GM12878 (cell line): ENCODE data around the gene MAL. TPM values are rescaled to one million over a fixed set of nuclear protein-coding genes. Genes with fewer than 3 reads are reported as not detected.

Source experiments
- ATAC-seq: fragments of 200-7000 bp; cut with Tn5 transposase; 3 replicates; pipeline ENCODE4 v1.9.1; 2020; ENCODE audit warnings: mild to moderate bottlenecking, moderate library complexity
- BruUV-seq: library from RNA; stranded (reverse); fragments of 400-500 nt; replicated peaks from 2 replicates; lab custom pipeline; 2021; lab: Mats Ljungman, UMichigan
- CTCF ChIA-PET: fragments of 300-600 bp; sonication (Branson Sonifier 250); formaldehyde crosslinking; extraction: SDS; loops from one replicate; lab custom pipeline; 2021; ENCODE audit warnings: inconsistent platforms; lab: Yijun Ruan, JAX
- POLR2A ChIA-PET: fragments of 350-600 bp; formaldehyde crosslinking; extraction: SDS; loops from one replicate; lab custom pipeline; 2021; ENCODE audit warnings: inconsistent platforms; lab: Charles Lee
- RAD21 ChIA-PET: fragments of 300-600 bp; sonication (Branson Sonifier 250); formaldehyde crosslinking; loops from one replicate; lab custom pipeline; 2023; ENCODE audit warnings: antibody characterized with exemption; ENCODE audit not compliant: unreplicated experiment; lab: Charles Lee
- SMC1A ChIA-PET: fragments of 300-600 bp; sonication (Branson Sonifier 250); formaldehyde crosslinking; loops from one replicate; lab custom pipeline; 2023; ENCODE audit not compliant: unreplicated experiment, uncharacterized antibody; lab: Charles Lee
- DNase-seq: peaks from one replicate; pipeline ENCODE4 v3.0.0-alpha.2; 2011; ENCODE audit warnings: low read depth, low spot score
- FAIRE-seq: peaks from 3 replicates; lab custom pipeline; 2011; peaks lifted over from hg19 to GRCh38; lab: Jason Lieb, UNC
- H2AFZ ChIP-seq: 2 replicates; pipeline ENCODE4 v1.6.0; 2011; ENCODE audit warnings: low read depth, low read length, control low read depth; ENCODE audit not compliant: control insufficient read depth
- H3K27ac ChIP-seq: 2 replicates; pipeline ENCODE4 v1.5.1; 2011; ENCODE audit warnings: control low read depth; ENCODE audit not compliant: control insufficient read depth, insufficient read depth
- H3K27me3 ChIP-seq, 2 experiments: replicated peaks in 1 of 2; 2 replicates each; pipeline versions ENCODE4 v1.6.0 to v1.6.1; 2011; ENCODE audit warnings: low read length in 1 of 2; ENCODE audit not compliant: control insufficient read depth in 2 of 2, insufficient read depth in 2 of 2
- H3K36me3 ChIP-seq, 2 experiments: 2 replicates each; pipeline ENCODE4 v1.5.1; 2011; ENCODE audit warnings: low read length in 1 of 2; ENCODE audit not compliant: control insufficient read depth in 2 of 2, insufficient read depth in 2 of 2
- H3K4me1 ChIP-seq: 2 replicates; pipeline ENCODE4 v1.6.1; 2011; ENCODE audit warnings: mild to moderate bottlenecking, low read length, moderate library complexity, mixed read lengths; ENCODE audit not compliant: control insufficient read depth, insufficient read depth
- H3K4me2 ChIP-seq: 2 replicates; pipeline ENCODE4 v1.6.0; 2011; ENCODE audit warnings: control low read depth; ENCODE audit not compliant: control insufficient read depth, insufficient read depth
- H3K4me3 ChIP-seq: fragments of 200-600 bp; sonication (generic); 2 replicates; pipeline ENCODE4 v1.5.1; 2016
- H3K79me2 ChIP-seq: 2 replicates; pipeline ENCODE4 v1.6.0; 2011; ENCODE audit warnings: low read length; ENCODE audit not compliant: control insufficient read depth, insufficient read depth
- H3K9ac ChIP-seq: 2 replicates; pipeline ENCODE4 v1.8.0; 2011; ENCODE audit warnings: low read length, control low read depth, mixed read lengths; ENCODE audit not compliant: control insufficient read depth, insufficient read depth
- H3K9me3 ChIP-seq: replicated peaks from 3 replicates; pipeline ENCODE4 v1.5.1; 2011; ENCODE audit warnings: mild to moderate bottlenecking, low read length; ENCODE audit not compliant: control insufficient read depth, insufficient read depth
- H4K20me1 ChIP-seq: 2 replicates; pipeline ENCODE4 v1.6.0; 2011; ENCODE audit not compliant: control insufficient read depth, insufficient read depth
- CBX5 ChIP-seq: sonication (generic); IDR thresholded peaks from 2 replicates; pipeline ENCODE4 v1.6.1; 2016; ENCODE audit warnings: low read depth, moderate library complexity, mild to moderate bottlenecking, inconsistent platforms
- CHD4 ChIP-seq: fragments of 200-600 bp; sonication (generic); IDR thresholded peaks from 2 replicates; pipeline ENCODE4 v1.6.1; 2016; ENCODE audit warnings: mild to moderate bottlenecking
- CREM ChIP-seq: IDR thresholded peaks from 2 replicates; pipeline ENCODE4 v1.6.1; 2014; ENCODE audit warnings: antibody characterized with exemption, low read depth
- GABPA ChIP-seq: IDR thresholded peaks from 2 replicates; pipeline ENCODE4 v1.6.1; 2014; ENCODE audit warnings: antibody characterized with exemption, low read depth, mild to moderate bottlenecking, inconsistent platforms
- LARP7 ChIP-seq: fragments of 450-650 bp; IDR thresholded peaks from 2 replicates; pipeline ENCODE4 v1.6.1; 2017; ENCODE audit warnings: mild to moderate bottlenecking
- NFYB ChIP-seq: IDR thresholded peaks from 2 replicates; pipeline ENCODE4 v1.6.1; 2011; ENCODE audit warnings: low read depth, mild to moderate bottlenecking, low read length, improper control_type of control experiment, moderate library complexity; ENCODE audit not compliant: insufficient read depth
- NR2C2 ChIP-seq: IDR thresholded peaks from 2 replicates; pipeline ENCODE4 v1.6.1; 2011; ENCODE audit warnings: borderline replicate concordance, low read depth; ENCODE audit not compliant: control insufficient read depth, insufficient read length
- RAD21 ChIP-seq: IDR thresholded peaks from 2 replicates; pipeline ENCODE4 v1.6.1; 2011; ENCODE audit warnings: mild to moderate bottlenecking, low read depth, low read length, moderate library complexity; ENCODE audit not compliant: insufficient read depth
- RBBP5 ChIP-seq: fragments of 200-600 bp; sonication (generic); conservative IDR thresholded peaks from 2 replicates; pipeline ENCODE4 v1.6.1; 2016
- TARDBP ChIP-seq: IDR thresholded peaks from 2 replicates; pipeline ENCODE4 v1.6.1; 2016; ENCODE audit warnings: borderline replicate concordance
- YY1 ChIP-seq: IDR thresholded peaks from 2 replicates; pipeline ENCODE4 v1.6.1; 2011; ENCODE audit warnings: low read depth, mild to moderate bottlenecking, low read length
- ZSCAN29 ChIP-seq: fragments of 450-650 bp; IDR thresholded peaks from 2 replicates; pipeline ENCODE4 v1.6.1; 2017; ENCODE audit warnings: mild to moderate bottlenecking, moderate library complexity
- WGBS: methylation state at CpG from one replicate; pipeline ENCODE4 v1.1.6; 2016; ENCODE audit warnings: low lambda C conversion rate; ENCODE audit not compliant: insufficient replicate concordance, insufficient coverage; ENCODE audit errors: missing lambda C conversion rate; 5-methylcytosine and 5-hydroxymethylcytosine counted together
- in situ Hi-C: fragments of 300-500 bp; cut with MboI; formaldehyde crosslinking; loops from 9 replicates; pipeline ENCODE4 v1.14.3; 2018; ENCODE audit warnings: mixed read lengths
- intact Hi-C: fragments of 100-400 bp; cut with micrococcal nuclease; formaldehyde crosslinking; loops from one replicate; pipeline ENCODE4 v1.14.2; 2022; ENCODE audit not compliant: unreplicated experiment
- polyA plus RNA-seq, 11 experiments: library from polyadenylated mRNA; depleted of rRNA in 4 of 11; unstranded in 6 of 11; stranded (reverse) in 5 of 11; fragments of >200 nt; fragmentation: Nextera tagmentation in 4 of 11; fragmentation: Illumina TruSeq in 1 of 11; extraction: Ambion mirVana in 4 of 11; extraction: Trizol in 1 of 11; gene quantifications; 1 replicate in 1 of 11; 2 replicates in 10 of 11; pipeline versions ENCODE4 v1.2.1 to v1.2.3, GENCODE V29; 2011 to 2016; ENCODE audit warnings: inconsistent platforms in 2 of 11, missing spikeins in 2 of 11, low read depth in 1 of 11
- total RNA-seq, 4 experiments: library from RNA; depleted of rRNA in 3 of 4; stranded (reverse); fragments of >200 nt in 3 of 4; fragmentation: Illumina TruSeq in 1 of 4; extraction: Trizol in 1 of 4; gene quantifications; 2 replicates each; pipeline versions ENCODE4 v1.2.1 to v1.2.3, GENCODE V29; 2013 to 2021
- TF ChIP-seq, protein P1 (sequence below): fragments of 450-650 bp; formaldehyde crosslinking; IDR thresholded peaks from 2 replicates; pipeline ENCODE4 v1.4.0; 2022; ENCODE audit warnings: mild to moderate bottlenecking, moderate library complexity
- TF ChIP-seq, protein P2 (sequence below): IDR thresholded peaks from 2 replicates; pipeline ENCODE4 v1.6.1; 2012; ENCODE audit warnings: low read depth, low read length, improper control_type of control experiment

MAL gene
- total and polyA plus RNA-seq, 10 of the 15 experiments (the other 5 are each of a cell fraction or from before 2014, with no cell fraction given): 1.3 to 4.5 (median 1.7) TPM

DNA sequence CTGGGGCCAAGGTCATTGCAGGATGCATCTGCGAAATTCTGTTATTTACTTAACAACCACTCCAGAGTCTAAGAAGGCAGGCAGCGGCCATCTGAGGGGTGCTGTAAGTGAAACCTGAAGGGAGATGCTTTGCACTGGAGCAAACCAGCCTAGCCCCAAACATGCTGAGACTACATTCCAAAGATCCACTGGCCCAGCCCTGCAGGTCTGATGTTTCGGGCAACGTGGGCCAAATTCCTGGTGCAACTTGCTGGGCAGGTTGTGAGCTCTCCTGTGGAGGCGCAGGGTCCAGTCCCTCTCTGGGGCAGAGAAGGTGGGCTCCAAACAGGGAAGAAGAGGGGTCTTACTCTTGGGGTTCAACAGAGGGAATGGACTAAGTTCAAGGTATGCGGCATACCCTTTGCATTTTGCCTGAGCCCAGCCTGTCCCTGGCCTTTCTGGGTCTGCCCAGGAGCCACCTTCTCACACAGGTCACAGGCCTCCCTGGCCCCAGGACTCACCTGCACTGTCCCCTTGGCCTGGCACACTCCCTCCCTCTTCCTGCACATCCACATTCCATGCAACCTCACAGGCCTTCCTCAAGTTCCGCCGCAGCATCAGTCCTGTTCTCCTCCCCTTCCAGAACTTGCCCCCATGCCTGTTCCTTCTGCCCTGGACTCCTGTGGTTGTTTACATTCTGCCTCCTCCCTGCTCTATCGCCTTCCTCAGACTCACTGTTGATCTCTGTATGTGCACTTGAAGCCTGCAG is 5.1 kb upstream of the MAL start:
- RAD21 ChIA-PET: interaction anchor here (1.2 kb wide), 1 partner anchor 59 kb away, joined by 3 read pairs; no protein-coding TSS in a partner anchor
- H3K79me2 ChIP-seq: no peaks in the 10 kb centered on the region
- no peak overlapping the region for H2AFZ ChIP-seq
- H3K9ac ChIP-seq: no peak overlapping the region
- H3K4me3 ChIP-seq: no peak overlapping the region
- SMC1A ChIA-PET: interaction anchor here (1.0 to 6.2 kb wide), 2 partner anchors 33 to 59 kb away, joined by 4 to 94 read pairs; no protein-coding TSS in a partner anchor
- H3K27me3 ChIP-seq: no peaks in the 10 kb centered on the region; a peak in 3 of 4 replicates
- H3K9me3 ChIP-seq: no peaks in the 10 kb centered on the region
- TF ChIP-seq ZSCAN29: no peak
- no peak for TF ChIP-seq GABPA
- no peak for TF ChIP-seq RBBP5
- no peak for TF ChIP-seq NR2C2
- TF ChIP-seq NFYB: no peak
- TF ChIP-seq, protein P1, sequence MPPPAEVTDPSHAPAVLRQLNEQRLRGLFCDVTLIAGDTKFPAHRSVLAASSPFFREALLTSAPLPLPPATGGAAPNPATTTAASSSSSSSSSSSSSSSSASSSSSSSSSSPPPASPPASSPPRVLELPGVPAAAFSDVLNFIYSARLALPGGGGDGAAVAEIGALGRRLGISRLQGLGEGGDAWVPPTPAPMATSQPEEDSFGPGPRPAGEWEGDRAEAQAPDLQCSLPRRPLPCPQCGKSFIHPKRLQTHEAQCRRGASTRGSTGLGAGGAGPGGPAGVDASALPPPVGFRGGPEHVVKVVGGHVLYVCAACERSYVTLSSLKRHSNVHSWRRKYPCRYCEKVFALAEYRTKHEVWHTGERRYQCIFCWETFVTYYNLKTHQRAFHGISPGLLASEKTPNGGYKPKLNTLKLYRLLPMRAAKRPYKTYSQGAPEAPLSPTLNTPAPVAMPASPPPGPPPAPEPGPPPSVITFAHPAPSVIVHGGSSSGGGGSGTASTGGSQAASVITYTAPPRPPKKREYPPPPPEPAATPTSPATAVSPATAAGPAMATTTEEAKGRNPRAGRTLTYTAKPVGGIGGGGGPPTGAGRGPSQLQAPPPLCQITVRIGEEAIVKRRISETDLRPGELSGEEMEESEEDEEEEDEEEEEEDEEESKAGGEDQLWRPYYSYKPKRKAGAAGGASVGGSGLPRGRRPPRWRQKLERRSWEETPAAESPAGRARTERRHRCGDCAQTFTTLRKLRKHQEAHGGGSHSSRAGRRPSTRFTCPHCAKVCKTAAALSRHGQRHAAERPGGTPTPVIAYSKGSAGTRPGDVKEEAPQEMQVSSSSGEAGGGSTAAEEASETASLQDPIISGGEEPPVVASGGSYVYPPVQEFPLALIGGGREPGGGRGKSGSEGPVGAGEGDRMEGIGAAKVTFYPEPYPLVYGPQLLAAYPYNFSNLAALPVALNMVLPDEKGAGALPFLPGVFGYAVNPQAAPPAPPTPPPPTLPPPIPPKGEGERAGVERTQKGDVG (CRISPR knock-in tag): no peak
- no peak for TF ChIP-seq CHD4
- no peak for TF ChIP-seq CREM
- TF ChIP-seq, protein P2, sequence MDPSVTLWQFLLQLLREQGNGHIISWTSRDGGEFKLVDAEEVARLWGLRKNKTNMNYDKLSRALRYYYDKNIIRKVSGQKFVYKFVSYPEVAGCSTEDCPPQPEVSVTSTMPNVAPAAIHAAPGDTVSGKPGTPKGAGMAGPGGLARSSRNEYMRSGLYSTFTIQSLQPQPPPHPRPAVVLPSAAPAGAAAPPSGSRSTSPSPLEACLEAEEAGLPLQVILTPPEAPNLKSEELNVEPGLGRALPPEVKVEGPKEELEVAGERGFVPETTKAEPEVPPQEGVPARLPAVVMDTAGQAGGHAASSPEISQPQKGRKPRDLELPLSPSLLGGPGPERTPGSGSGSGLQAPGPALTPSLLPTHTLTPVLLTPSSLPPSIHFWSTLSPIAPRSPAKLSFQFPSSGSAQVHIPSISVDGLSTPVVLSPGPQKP: no peak
- no peak for TF ChIP-seq CBX5
- no peak for TF ChIP-seq TARDBP
- no peak for TF ChIP-seq RAD21
- TF ChIP-seq LARP7: no peak
- no peak for TF ChIP-seq YY1
- TF ChIP-seq, all 136 proteins: peak for 0
- no peak overlapping the region for H3K4me2 ChIP-seq
- WGBS: 64% methylated on average over 9 of the region's 9 CpGs
- no TSS peak for BruUV-seq
- DNase-seq (no peak), FAIRE-seq (no peak), ATAC-seq (no peak)
- ChIA-PET POLR2A (no interaction called here), CTCF (interaction anchor here (2.0 kb wide), 1 partner anchor 58 kb away, joined by 9 read pairs; no protein-coding TSS in a partner anchor)
- in situ Hi-C loops: loop anchor here (5.0 kb wide), 2 partner anchors 57 to 97 kb away; no protein-coding TSS in a partner anchor
- no peaks in the 10 kb centered on the region for H3K36me3 ChIP-seq
- H3K4me1 ChIP-seq: peaks cover 6% of the 10 kb centered on the region
- H3K27ac ChIP-seq: no peak overlapping the region
- intact Hi-C loops: loop anchor here (10.0 kb wide), 1 partner anchor 184 kb away; the partner anchor contains the start of gene ZNF892
- H4K20me1 ChIP-seq: no peaks in the 10 kb centered on the region
